Measurements from ENCODE around the gene NLK. TPM values are rescaled to one million over a fixed set of nuclear protein-coding genes. Genes with fewer than 3 reads are reported as not detected.
A peak's percentile ranks its signal among the peaks of the same experiment; 100 is the strongest.

The NLK gene
- total RNA-seq, 4 donors from 2014 or later = 24.7 to 37.5 (median 32.4) TPM

GRCh38 chr17:28189667-28190066 is 147.2 kb downstream of the NLK start:
- no peak for DNase-seq (ENCODE audit: low spot score in 2 of 2)
- Histone ChIP-seq H3K4me3 (no peak overlapping the region), H3K9me3 (no peaks in the 10 kb centered on the region), H3K36me3 (peaks cover 0 to 45% (median 0%) of the 10 kb centered on the region in 3 donors), H3K4me1 (peaks cover 0 to 24% (median 0%) of the 10 kb centered on the region in 4 donors), H3K27me3 (no peaks in the 10 kb centered on the region), H3K27ac (peak overlapping the region in 2 of 4 donors; percentile 1 to 44)
- TF ChIP-seq EP300 (IDR thresholded peaks at IDR 0.05) (no peak), POLR2A (IDR thresholded peaks at IDR 0.05) (no peak)
- TF ChIP-seq, protein P1, sequence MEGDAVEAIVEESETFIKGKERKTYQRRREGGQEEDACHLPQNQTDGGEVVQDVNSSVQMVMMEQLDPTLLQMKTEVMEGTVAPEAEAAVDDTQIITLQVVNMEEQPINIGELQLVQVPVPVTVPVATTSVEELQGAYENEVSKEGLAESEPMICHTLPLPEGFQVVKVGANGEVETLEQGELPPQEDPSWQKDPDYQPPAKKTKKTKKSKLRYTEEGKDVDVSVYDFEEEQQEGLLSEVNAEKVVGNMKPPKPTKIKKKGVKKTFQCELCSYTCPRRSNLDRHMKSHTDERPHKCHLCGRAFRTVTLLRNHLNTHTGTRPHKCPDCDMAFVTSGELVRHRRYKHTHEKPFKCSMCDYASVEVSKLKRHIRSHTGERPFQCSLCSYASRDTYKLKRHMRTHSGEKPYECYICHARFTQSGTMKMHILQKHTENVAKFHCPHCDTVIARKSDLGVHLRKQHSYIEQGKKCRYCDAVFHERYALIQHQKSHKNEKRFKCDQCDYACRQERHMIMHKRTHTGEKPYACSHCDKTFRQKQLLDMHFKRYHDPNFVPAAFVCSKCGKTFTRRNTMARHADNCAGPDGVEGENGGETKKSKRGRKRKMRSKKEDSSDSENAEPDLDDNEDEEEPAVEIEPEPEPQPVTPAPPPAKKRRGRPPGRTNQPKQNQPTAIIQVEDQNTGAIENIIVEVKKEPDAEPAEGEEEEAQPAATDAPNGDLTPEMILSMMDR (IDR thresholded peaks at IDR 0.05) = no peak
- WGBS, 2 donors = 42 to 49% methylated on average over 5 of the region's 5 CpGs

GRCh38 chr17:28191018-28191417 is 148.5 kb downstream of the NLK start:
- DNase-seq (ENCODE audit: low spot score in 2 of 2) = no peak
- Histone ChIP-seq H3K27ac (no peak overlapping the region), H3K27me3 (no peaks in the 10 kb centered on the region), H3K9me3 (no peaks in the 10 kb centered on the region), H3K36me3 (peaks cover 0 to 35% (median 0%) of the 10 kb centered on the region in 3 donors), H3K4me3 (no peak overlapping the region), H3K4me1 (peaks cover 0 to 30% (median 0%) of the 10 kb centered on the region in 4 donors)
- TF ChIP-seq, protein P1 (IDR thresholded peaks at IDR 0.05) = no peak
- no peak for TF ChIP-seq EP300 (IDR thresholded peaks at IDR 0.05)
- no peak for TF ChIP-seq POLR2A (IDR thresholded peaks at IDR 0.05)
- WGBS, 2 donors = 92 to 94% methylated on average over 8 of the region's 8 CpGs

DNA sequence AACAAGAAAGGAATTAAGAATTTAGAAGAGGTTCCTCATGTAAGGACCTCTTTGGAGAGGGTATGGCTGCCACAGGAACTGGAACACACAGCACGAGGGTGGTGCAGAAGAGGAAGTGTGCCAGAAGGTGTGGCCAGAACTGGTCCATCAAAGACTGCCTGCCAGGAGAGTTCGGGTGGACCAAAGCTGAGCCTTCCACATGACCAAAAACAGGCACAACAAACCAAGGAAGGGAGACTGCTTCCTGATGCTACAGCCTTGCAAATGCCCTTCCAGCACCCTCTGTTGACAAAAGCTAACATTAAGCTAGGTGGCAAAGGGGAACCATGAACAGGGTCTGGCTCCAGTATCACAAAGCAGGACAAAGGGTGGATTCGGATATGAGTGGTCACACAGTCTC is 150.8 kb downstream of the NLK start:
- Histone ChIP-seq H3K27me3 (no peaks in the 10 kb centered on the region), H3K9me3 (no peaks in the 10 kb centered on the region), H3K27ac (peak overlapping the region in 1 of 4 donors; percentile 13), H3K4me1 (peaks cover 0 to 30% (median 0%) of the 10 kb centered on the region in 4 donors), H3K36me3 (peaks cover 0 to 45% (median 0%) of the 10 kb centered on the region in 3 donors), H3K4me3 (no peak overlapping the region)
- TF ChIP-seq, protein P1 (IDR thresholded peaks at IDR 0.05) = no peak
- peak in 1 of 2 donors; percentile 46 for TF ChIP-seq EP300 (IDR thresholded peaks at IDR 0.05)
- 54 to 69% methylated on average over 3 of the region's 3 CpGs for WGBS, 2 donors
- DNase-seq (ENCODE audit: low spot score in 2 of 2) = peak; percentile 18 to 43

- Histone ChIP-seq H3K4me1 (peaks cover 0 to 22% (median 0%) of the 10 kb centered on the region in 4 donors), H3K36me3 (peaks cover 0 to 48% (median 0%) of the 10 kb centered on the region in 3 donors), H3K27me3 (no peaks in the 10 kb centered on the region), H3K27ac (peak overlapping the region in 1 of 4 donors; percentile 26), H3K4me3 (no peak overlapping the region), H3K9me3 (no peaks in the 10 kb centered on the region)
- DNase-seq (ENCODE audit: low spot score in 2 of 2) = no peak
- TF ChIP-seq EP300 (IDR thresholded peaks at IDR 0.05) = no peak
- TF ChIP-seq, protein P1 (IDR thresholded peaks at IDR 0.05) = no peak
- no peak for TF ChIP-seq POLR2A (IDR thresholded peaks at IDR 0.05)
Measured at GRCh38 chr17:28194382-28194781, 151.9 kb downstream of the NLK start.

- Histone ChIP-seq H3K36me3 (peaks cover 0 to 48% (median 0%) of the 10 kb centered on the region in 3 donors), H3K27ac (peak overlapping the region in 1 of 4 donors; percentile 22), H3K27me3 (no peaks in the 10 kb centered on the region), H3K4me1 (peaks cover 0 to 18% (median 0%) of the 10 kb centered on the region in 4 donors), H3K9me3 (no peaks in the 10 kb centered on the region), H3K4me3 (no peak overlapping the region)
- no peak for DNase-seq (ENCODE audit: low spot score in 2 of 2)
- TF ChIP-seq POLR2A (IDR thresholded peaks at IDR 0.05) = no peak
- no peak for TF ChIP-seq EP300 (IDR thresholded peaks at IDR 0.05)
- TF ChIP-seq, protein P1 (IDR thresholded peaks at IDR 0.05) = no peak
- 92 to 93% methylated on average over 1 of the region's 1 CpG for WGBS, 2 donors
Measured at GRCh38 chr17:28196636-28197035, 154.2 kb downstream of the NLK start.

Data from tibial nerve (tissue), 4 donors.